BLaER1 (cell line): ENCODE measurements around the gene SCAF8.

Source experiments
- H3K27ac ChIP-seq: shearing (Covaris generic); formaldehyde crosslinking; 2 replicates; pipeline ENCODE4 v1.8.1; 2022
- H3K27me3 ChIP-seq: shearing (Covaris generic); formaldehyde crosslinking; 2 replicates; pipeline ENCODE4 v1.8.1; 2022
- H3K36me3 ChIP-seq: shearing (Covaris generic); formaldehyde crosslinking; 2 replicates; pipeline ENCODE4 v1.8.1; 2022
- H3K4me1 ChIP-seq: shearing (Covaris generic); formaldehyde crosslinking; 2 replicates; pipeline ENCODE4 v1.8.1; 2022
- H3K4me2 ChIP-seq: shearing (Covaris generic); formaldehyde crosslinking; 2 replicates; pipeline ENCODE4 v1.8.1; 2022
- H3K4me3 ChIP-seq: shearing (Covaris generic); formaldehyde crosslinking; 2 replicates; pipeline ENCODE4 v1.8.1; 2022
- H3K9ac ChIP-seq: shearing (Covaris generic); formaldehyde crosslinking; 2 replicates; pipeline ENCODE4 v1.8.1; 2022
- H3K9me3 ChIP-seq: shearing (Covaris generic); formaldehyde crosslinking; 2 replicates; pipeline ENCODE4 v1.8.1; 2022
- H4K20me1 ChIP-seq: shearing (Covaris generic); formaldehyde crosslinking; 2 replicates; pipeline ENCODE4 v1.8.1; 2022
- Cebpa-rat ChIP-seq: shearing (Covaris generic); IDR thresholded peaks from 2 replicates; pipeline ENCODE4 v1.8.1; 2022

The SCAF8 gene

GRCh38 chr6:154824076-154824475 lies 90.9 kb downstream of the SCAF8 start:
- no peak overlapping the region for H3K4me3 ChIP-seq
- H4K20me1 ChIP-seq = peaks cover 24% of the 10 kb centered on the region
- TF ChIP-seq Cebpa-rat = no peak
- no peak overlapping the region for H3K9ac ChIP-seq
- no peak overlapping the region for H3K4me2 ChIP-seq
- H3K9me3 ChIP-seq = no peaks in the 10 kb centered on the region
- peaks cover 88% of the 10 kb centered on the region for H3K36me3 ChIP-seq
- no peak overlapping the region for H3K27ac ChIP-seq
- H3K27me3 ChIP-seq = no peaks in the 10 kb centered on the region
- H3K4me1 ChIP-seq = no peaks in the 10 kb centered on the region

- no peaks in the 10 kb centered on the region for H3K27me3 ChIP-seq
- TF ChIP-seq Cebpa-rat = no peak
- H3K36me3 ChIP-seq = peaks cover 79% of the 10 kb centered on the region
- H3K27ac ChIP-seq = no peak overlapping the region
- no peaks in the 10 kb centered on the region for H3K9me3 ChIP-seq
- no peaks in the 10 kb centered on the region for H3K4me1 ChIP-seq
- H4K20me1 ChIP-seq = peaks cover 14% of the 10 kb centered on the region
- H3K4me2 ChIP-seq = no peak overlapping the region
- H3K9ac ChIP-seq = no peak overlapping the region
- no peak overlapping the region for H3K4me3 ChIP-seq
Observed at GRCh38 chr6:154829970-154830369, 96.8 kb downstream of the SCAF8 start.

GRCh38 chr6:154830771-154831170 lies 97.6 kb downstream of the SCAF8 start:
- no peak for TF ChIP-seq Cebpa-rat
- no peak overlapping the region for H3K27ac ChIP-seq
- H3K4me3 ChIP-seq = no peak overlapping the region
- no peaks in the 10 kb centered on the region for H3K27me3 ChIP-seq
- peaks cover 22% of the 10 kb centered on the region for H4K20me1 ChIP-seq
- no peaks in the 10 kb centered on the region for H3K9me3 ChIP-seq
- no peak overlapping the region for H3K4me2 ChIP-seq
- H3K9ac ChIP-seq = no peak overlapping the region
- no peaks in the 10 kb centered on the region for H3K4me1 ChIP-seq
- H3K36me3 ChIP-seq = peaks cover 71% of the 10 kb centered on the region

- no peaks in the 10 kb centered on the region for H3K4me1 ChIP-seq
- H3K9me3 ChIP-seq = no peaks in the 10 kb centered on the region
- peaks cover 57% of the 10 kb centered on the region for H4K20me1 ChIP-seq
- no peak overlapping the region for H3K4me2 ChIP-seq
- no peak overlapping the region for H3K9ac ChIP-seq
- H3K27ac ChIP-seq = no peak overlapping the region
- H3K36me3 ChIP-seq = peaks cover 47% of the 10 kb centered on the region
- no peak overlapping the region for H3K4me3 ChIP-seq
- TF ChIP-seq Cebpa-rat = no peak
- no peaks in the 10 kb centered on the region for H3K27me3 ChIP-seq
Observed at GRCh38 chr6:154835307-154835706, 102.1 kb downstream of the SCAF8 start.

- H3K4me1 ChIP-seq = peaks cover 7% of the 10 kb centered on the region; the same call in 1 of the 2 replicates
- TF ChIP-seq Cebpa-rat = no peak
- no peaks in the 10 kb centered on the region for H3K27me3 ChIP-seq
- H3K4me2 ChIP-seq = no peak overlapping the region
- no peaks in the 10 kb centered on the region for H3K9me3 ChIP-seq
- H3K27ac ChIP-seq = no peak overlapping the region
- H3K4me3 ChIP-seq = no peak overlapping the region
- H3K9ac ChIP-seq = no peak overlapping the region
- peaks cover 20% of the 10 kb centered on the region for H3K36me3 ChIP-seq
- H4K20me1 ChIP-seq = peaks cover 88% of the 10 kb centered on the region
Observed at GRCh38 chr6:154839546-154839945, 106.3 kb downstream of the SCAF8 start.

- H3K27me3 ChIP-seq = no peaks in the 10 kb centered on the region
- no peak for TF ChIP-seq Cebpa-rat
- H3K9me3 ChIP-seq = no peaks in the 10 kb centered on the region
- no peak overlapping the region for H3K27ac ChIP-seq
- no peak overlapping the region for H3K9ac ChIP-seq
- H3K36me3 ChIP-seq = peaks cover 24% of the 10 kb centered on the region
- H4K20me1 ChIP-seq = peaks cover 85% of the 10 kb centered on the region
- H3K4me1 ChIP-seq = peaks cover 7% of the 10 kb centered on the region; the same call in 1 of the 2 replicates
- H3K4me3 ChIP-seq = no peak overlapping the region
- H3K4me2 ChIP-seq = no peak overlapping the region
Observed at GRCh38 chr6:154840363-154840762, 107.1 kb downstream of the SCAF8 start.

- no peaks in the 10 kb centered on the region for H3K9me3 ChIP-seq
- H3K4me3 ChIP-seq = no peak overlapping the region
- H3K4me1 ChIP-seq = peaks cover 7% of the 10 kb centered on the region; the same call in 1 of the 2 replicates
- H3K36me3 ChIP-seq = peaks cover 30% of the 10 kb centered on the region
- TF ChIP-seq Cebpa-rat = no peak
- H3K4me2 ChIP-seq = no peak overlapping the region
- H3K27ac ChIP-seq = no peak overlapping the region
- no peak overlapping the region for H3K9ac ChIP-seq
- no peaks in the 10 kb centered on the region for H3K27me3 ChIP-seq
- H4K20me1 ChIP-seq = peaks cover 85% of the 10 kb centered on the region
Observed at GRCh38 chr6:154841109-154841508, 107.9 kb downstream of the SCAF8 start.

- Histone ChIP-seq H3K9me3 (no peaks in the 10 kb centered on the region), H3K27me3 (no peaks in the 10 kb centered on the region), H3K4me3 (no peak overlapping the region), H4K20me1 (peaks cover 77% of the 10 kb centered on the region), H3K9ac (no peak overlapping the region), H3K27ac (no peak overlapping the region), H3K4me2 (0 out of 2 replicates have a peak overlapping the region, but pooled peaks have one; percentile 28), H3K4me1 (peaks cover 7% of the 10 kb centered on the region; the same call in 1 of the 2 replicates), H3K36me3 (peaks cover 26% of the 10 kb centered on the region)
- TF ChIP-seq Cebpa-rat = no peak
Observed at GRCh38 chr6:154842833-154843232, 109.6 kb downstream of the SCAF8 start.

- TF ChIP-seq Cebpa-rat = peak; percentile 64; the same call in 1 of the 2 replicates
- no peak overlapping the region for H3K9ac ChIP-seq
- H4K20me1 ChIP-seq = peaks cover 55% of the 10 kb centered on the region
- no peaks in the 10 kb centered on the region for H3K9me3 ChIP-seq
- peaks cover 33% of the 10 kb centered on the region for H3K36me3 ChIP-seq
- no peak overlapping the region for H3K4me3 ChIP-seq
- H3K4me1 ChIP-seq = peaks cover 10% of the 10 kb centered on the region
- no peaks in the 10 kb centered on the region for H3K27me3 ChIP-seq
- no peak overlapping the region for H3K27ac ChIP-seq
- H3K4me2 ChIP-seq = no peak overlapping the region
Observed at GRCh38 chr6:154847318-154847717, 114.1 kb downstream of the SCAF8 start.

GRCh38 chr6:154848580-154848979 lies 115.4 kb downstream of the SCAF8 start:
- H3K9me3 ChIP-seq = no peaks in the 10 kb centered on the region
- peaks cover 46% of the 10 kb centered on the region for H3K36me3 ChIP-seq
- no peak overlapping the region for H3K4me3 ChIP-seq
- no peak overlapping the region for H3K4me2 ChIP-seq
- H3K27ac ChIP-seq = no peak overlapping the region
- no peak overlapping the region for H3K9ac ChIP-seq
- H3K27me3 ChIP-seq = no peaks in the 10 kb centered on the region
- H4K20me1 ChIP-seq = peaks cover 45% of the 10 kb centered on the region
- H3K4me1 ChIP-seq = peaks cover 5% of the 10 kb centered on the region; the same call in 1 of the 2 replicates
- TF ChIP-seq Cebpa-rat = no peak

GRCh38 chr6:154849475-154849874 lies 116.3 kb downstream of the SCAF8 start:
- Histone ChIP-seq H3K4me3 (no peak overlapping the region), H3K9ac (no peak overlapping the region), H3K27me3 (no peaks in the 10 kb centered on the region), H3K4me1 (peaks cover 5% of the 10 kb centered on the region; the same call in 1 of the 2 replicates), H3K27ac (no peak overlapping the region), H4K20me1 (peaks cover 36% of the 10 kb centered on the region), H3K9me3 (no peaks in the 10 kb centered on the region), H3K4me2 (no peak overlapping the region), H3K36me3 (peaks cover 47% of the 10 kb centered on the region)
- TF ChIP-seq Cebpa-rat = no peak
